Keratinocyte (primary cell): ENCODE measurements around the gene ZFYVE9. TPM values are rescaled to one million over a fixed set of nuclear protein-coding genes. Genes with fewer than 3 reads are reported as not detected.

Experiments used
- DNase-seq: peaks from one replicate; pipeline ENCODE4 v3.0.0-alpha.2; 2011; ENCODE audit warnings: low read depth, missing footprints, low spot score
- FAIRE-seq: peaks from 2 replicates; lab custom pipeline; 2011; peaks lifted over from hg19 to GRCh38; lab: Jason Lieb, UNC
- H2AFZ ChIP-seq: 2 replicates; pipeline ENCODE4 v1.6.0; 2012; ENCODE audit warnings: low read length, control low read depth, inconsistent platforms; ENCODE audit not compliant: control insufficient read depth
- H3K27ac ChIP-seq: 2 replicates; pipeline ENCODE4 v1.5.1; 2011; ENCODE audit warnings: low read length; ENCODE audit not compliant: control insufficient read depth, insufficient read depth
- H3K27me3 ChIP-seq: 3 replicates; pipeline ENCODE4 v1.6.0; 2011; ENCODE audit warnings: low read length; ENCODE audit not compliant: control insufficient read depth, insufficient read depth; ENCODE audit errors: extremely low read depth
- H3K36me3 ChIP-seq, 2 experiments: 2 replicates in 1 of 2; 3 replicates in 1 of 2; pipeline ENCODE4 v1.5.1; 2011; ENCODE audit warnings: low read length in 2 of 2, mild to moderate bottlenecking in 1 of 2; ENCODE audit not compliant: control insufficient read depth in 2 of 2, insufficient read depth in 2 of 2; ENCODE audit errors: extremely low read depth in 1 of 2
- H3K4me1 ChIP-seq: 3 replicates; pipeline ENCODE4 v1.5.1; 2011; ENCODE audit warnings: low read length; ENCODE audit not compliant: control insufficient read depth, insufficient read depth; ENCODE audit errors: extremely low read depth
- H3K4me2 ChIP-seq: 3 replicates; pipeline ENCODE4 v1.6.0; 2011; ENCODE audit warnings: low read depth, low read length; ENCODE audit not compliant: control insufficient read depth, insufficient read depth; ENCODE audit errors: extremely low read depth
- H3K4me3 ChIP-seq, 3 experiments: fragments of 200-600 bp in 1 of 3; sonication (generic) in 1 of 3; 2 replicates in 2 of 3; 3 replicates in 1 of 3; pipeline ENCODE4 v1.5.1; 2011 to 2016; ENCODE audit warnings: low read length in 3 of 3, mild to moderate bottlenecking in 3 of 3, control low read depth in 2 of 3, inconsistent platforms in 1 of 3, low read depth in 1 of 3, mixed read lengths in 1 of 3, mixed run types in 1 of 3, moderate library complexity in 1 of 3; ENCODE audit not compliant: control insufficient read depth in 2 of 3, insufficient read depth in 2 of 3; ENCODE audit errors: extremely low read depth in 1 of 3
- H3K79me2 ChIP-seq: 2 replicates; pipeline ENCODE4 v1.6.0; 2012; ENCODE audit warnings: low read length; ENCODE audit not compliant: control insufficient read depth, insufficient read depth
- H3K9ac ChIP-seq: 3 replicates; pipeline ENCODE4 v1.6.0; 2011; ENCODE audit warnings: low read length; ENCODE audit not compliant: control insufficient read depth, insufficient read depth; ENCODE audit errors: extremely low read depth
- H3K9me1 ChIP-seq: 3 replicates; pipeline ENCODE4 v1.6.0; 2011; ENCODE audit warnings: low read length; ENCODE audit not compliant: control insufficient read depth, insufficient read depth; ENCODE audit errors: extremely low read depth
- H3K9me3 ChIP-seq: 2 replicates; pipeline ENCODE4 v1.5.1; 2012; ENCODE audit warnings: low read depth, low read length; ENCODE audit not compliant: control insufficient read depth
- H4K20me1 ChIP-seq: 3 replicates; pipeline ENCODE4 v1.6.0; 2011; ENCODE audit warnings: low read length; ENCODE audit not compliant: control insufficient read depth, insufficient read depth; ENCODE audit errors: extremely low read depth
- EZH2 ChIP-seq: IDR thresholded peaks from one replicate; pipeline ENCODE4 v1.6.1; 2012; ENCODE audit warnings: inconsistent platforms, mild to moderate bottlenecking, low read length, moderate library complexity
- dilution Hi-C: fragments of 300-500 bp; cut with MboI; formaldehyde crosslinking; loops from one replicate; pipeline ENCODE4 v1.7.0; 2020; ENCODE audit warnings: low sequenced_read_pairs; ENCODE audit not compliant: extremely low pct_ligation_motif_present
- polyA plus RNA-seq, 5 experiments: library from polyadenylated mRNA; depleted of rRNA in 3 of 5; stranded (reverse) in 3 of 5; stranded (forward) in 1 of 5; unstranded in 1 of 5; fragments of >200 nt; gene quantifications; 1 replicate in 1 of 5; 2 replicates in 3 of 5; 3 replicates in 1 of 5; pipeline versions ENCODE4 v1.2.1 to v1.2.3, GENCODE V29; 2011 to 2012; ENCODE audit warnings: missing spikeins in 2 of 5, low read depth in 1 of 5, low replicate concordance in 1 of 5
- TF ChIP-seq, protein P1 (sequence below), 3 experiments: IDR thresholded peaks in 1 of 3; conservative IDR thresholded peaks in 1 of 3; optimal IDR thresholded peaks in 1 of 3; 2 replicates in 2 of 3; 3 replicates in 1 of 3; pipeline versions ENCODE3 to v1.5.1; 2011; ENCODE audit warnings: low read length in 3 of 3, mild to moderate bottlenecking in 3 of 3, moderate library complexity in 2 of 3, control low read depth in 1 of 3, inconsistent platforms in 1 of 3; ENCODE audit not compliant: insufficient read depth in 2 of 3; ENCODE audit errors: extremely low read depth in 1 of 3

The ZFYVE9 gene
- polyA plus RNA-seq, 1 donor (not counting 4 experiments of a cell fraction or from before 2014, with no cell fraction given) = 27.7 TPM

- H4K20me1 ChIP-seq = no peaks in the 10 kb centered on the region
- peaks cover 23% of the 10 kb centered on the region for H3K4me1 ChIP-seq
- H3K9ac ChIP-seq = no peak overlapping the region
- H3K79me2 ChIP-seq = peaks cover 32% of the 10 kb centered on the region
- no peak overlapping the region for H2AFZ ChIP-seq
- TF ChIP-seq, protein P1, sequence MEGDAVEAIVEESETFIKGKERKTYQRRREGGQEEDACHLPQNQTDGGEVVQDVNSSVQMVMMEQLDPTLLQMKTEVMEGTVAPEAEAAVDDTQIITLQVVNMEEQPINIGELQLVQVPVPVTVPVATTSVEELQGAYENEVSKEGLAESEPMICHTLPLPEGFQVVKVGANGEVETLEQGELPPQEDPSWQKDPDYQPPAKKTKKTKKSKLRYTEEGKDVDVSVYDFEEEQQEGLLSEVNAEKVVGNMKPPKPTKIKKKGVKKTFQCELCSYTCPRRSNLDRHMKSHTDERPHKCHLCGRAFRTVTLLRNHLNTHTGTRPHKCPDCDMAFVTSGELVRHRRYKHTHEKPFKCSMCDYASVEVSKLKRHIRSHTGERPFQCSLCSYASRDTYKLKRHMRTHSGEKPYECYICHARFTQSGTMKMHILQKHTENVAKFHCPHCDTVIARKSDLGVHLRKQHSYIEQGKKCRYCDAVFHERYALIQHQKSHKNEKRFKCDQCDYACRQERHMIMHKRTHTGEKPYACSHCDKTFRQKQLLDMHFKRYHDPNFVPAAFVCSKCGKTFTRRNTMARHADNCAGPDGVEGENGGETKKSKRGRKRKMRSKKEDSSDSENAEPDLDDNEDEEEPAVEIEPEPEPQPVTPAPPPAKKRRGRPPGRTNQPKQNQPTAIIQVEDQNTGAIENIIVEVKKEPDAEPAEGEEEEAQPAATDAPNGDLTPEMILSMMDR (optimal IDR thresholded peaks at IDR 0.05 in 1 of 3, IDR thresholded peaks at IDR 0.05 in 1 of 3, conservative IDR thresholded peaks at IDR 0.05 in 1 of 3; ENCODE audit: extremely low read depth in 1 of 3, insufficient read depth in 2 of 3, low read length in 3 of 3) = no peak
- no peak for TF ChIP-seq EZH2
- H3K36me3 ChIP-seq = no peaks in the 10 kb centered on the region
- dilution Hi-C loops = no loop called here
- no peaks in the 10 kb centered on the region for H3K27me3 ChIP-seq
- DNase-seq (no peak), FAIRE-seq (peak; percentile 39)
- H3K9me1 ChIP-seq = no peaks in the 10 kb centered on the region
- no peak overlapping the region for H3K4me3 ChIP-seq
- H3K27ac ChIP-seq = no peak overlapping the region
- H3K4me2 ChIP-seq = peak overlapping the region; percentile 30
- H3K9me3 ChIP-seq = no peaks in the 10 kb centered on the region
Observed at GRCh38 chr1:52192436-52192835, 50.5 kb downstream of the ZFYVE9 start.

DNA sequence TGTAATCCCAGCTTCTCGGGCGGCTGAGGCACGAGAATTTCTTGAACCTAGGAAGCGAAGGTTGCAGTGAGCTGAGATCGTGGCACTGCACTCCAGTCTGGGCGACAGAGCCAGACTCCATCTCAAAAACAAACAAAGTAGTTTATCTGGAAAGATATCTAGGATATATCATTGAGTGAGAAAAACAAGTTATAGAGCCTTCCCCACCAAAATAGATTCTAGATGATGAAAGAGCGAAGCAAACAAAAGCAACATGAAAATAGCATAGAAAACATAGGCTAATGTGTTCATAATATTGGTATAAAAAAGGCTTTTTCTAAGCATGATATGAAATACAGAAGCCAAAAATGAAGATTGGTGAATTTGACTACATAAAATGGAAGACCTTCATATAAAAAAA, 52.1 kb downstream of the ZFYVE9 start:
- Histone ChIP-seq H3K27me3 (no peaks in the 10 kb centered on the region), H3K4me3 (no peak overlapping the region), H3K9me3 (no peaks in the 10 kb centered on the region), H3K4me2 (no peak overlapping the region), H3K27ac (no peak overlapping the region), H3K79me2 (peaks cover 32% of the 10 kb centered on the region), H2AFZ (no peak overlapping the region), H3K9me1 (no peaks in the 10 kb centered on the region), H3K4me1 (peaks cover 23% of the 10 kb centered on the region), H4K20me1 (no peaks in the 10 kb centered on the region), H3K9ac (no peak overlapping the region), H3K36me3 (no peaks in the 10 kb centered on the region)
- no peak for FAIRE-seq
- dilution Hi-C loops = no loop called here
- no peak for DNase-seq
- TF ChIP-seq, protein P1 (optimal IDR thresholded peaks at IDR 0.05 in 1 of 3, IDR thresholded peaks at IDR 0.05 in 1 of 3, conservative IDR thresholded peaks at IDR 0.05 in 1 of 3; ENCODE audit: extremely low read depth in 1 of 3, insufficient read depth in 2 of 3, low read length in 3 of 3) = no peak
- TF ChIP-seq EZH2 = no peak
